ENCODE measurements around the gene BABAM2.

DNA sequence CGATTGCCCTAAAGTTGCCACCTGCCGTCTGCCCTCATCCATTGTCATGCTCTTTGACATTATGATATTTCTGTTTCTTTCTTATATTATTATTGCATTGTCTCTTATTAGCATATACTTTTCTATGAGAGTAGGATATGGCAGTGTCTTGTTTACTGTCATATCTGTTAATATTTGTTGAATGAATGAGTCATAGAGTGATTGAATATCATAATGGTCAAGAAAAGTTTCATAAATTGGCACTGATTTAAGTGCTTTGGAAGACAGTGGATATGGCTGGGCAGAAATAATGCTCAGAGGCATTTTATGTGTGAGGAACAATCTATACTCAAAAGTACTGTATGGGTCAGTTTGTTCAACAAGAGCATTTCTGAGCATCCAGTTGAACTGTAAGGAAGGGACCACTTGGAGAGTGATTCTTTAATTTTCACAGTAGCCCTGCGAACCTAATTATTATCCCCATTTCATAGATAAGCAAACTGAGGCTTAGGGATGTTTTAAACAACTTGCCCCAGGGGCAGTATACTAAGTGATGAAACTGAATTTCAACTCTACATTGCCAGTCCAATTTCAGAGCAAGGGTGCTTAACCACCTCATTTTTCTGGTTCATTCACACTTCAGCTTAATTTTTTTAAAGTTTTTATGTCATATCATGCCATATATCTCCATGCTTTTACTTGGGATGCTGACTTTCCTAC is 326.7 kb downstream of the BABAM2 start:
- TF ChIP-seq CTCF (conservative IDR thresholded peaks at IDR 0.05; ENCODE audit: low read length) (no peak), EZH2phosphoT487 (IDR thresholded peaks at IDR 0.05; ENCODE audit: borderline replicate concordance, low read depth, low read length) (no peak)
